Kidney glomerular epithelial cell (primary cell): Measurements from ENCODE around the gene ZNF569.
A peak's percentile ranks its signal among the peaks of the same experiment; 100 is the strongest.
"Not testable (repeated sequence)": the region's sequence is repeated elsewhere in the genome, so short reads cannot be mapped to it uniquely, and the experiment has no call there.

ENCODE experiments used
- DNase-seq: peaks from one replicate; lab custom pipeline; 2025; lab: John Stamatoyannopoulos, UW

Gene ZNF569

GRCh38 chr19:37401078-37401477 lies 66.2 kb downstream of the ZNF569 start:
- DNase-seq, result no peak

- not testable (repeated sequence) for DNase-seq
These were observed 75.8 kb downstream of the ZNF569 start for GRCh38 chr19:37391399-37391798.

- DNase-seq, result no peak
These were observed 78.0 kb downstream of the ZNF569 start for GRCh38 chr19:37389234-37389633.

GRCh38 chr19:37370880-37371661 lies 96.2 kb downstream of the ZNF569 start, which contains the start of gene ZNF527:
Gene ZNF527, plus strand, starts transcription at chr19:37371099. Its CDS starts 3,100 bp downstream, at chr19:37374199.
- peak; percentile 92 for DNase-seq

GRCh38 chr19:37370386-37370879 lies 96.8 kb downstream of the ZNF569 start:
- DNase-seq, result peak; percentile 68

GRCh38 chr19:37362733-37363132 lies 104.5 kb downstream of the ZNF569 start:
- no peak for DNase-seq

DNA sequence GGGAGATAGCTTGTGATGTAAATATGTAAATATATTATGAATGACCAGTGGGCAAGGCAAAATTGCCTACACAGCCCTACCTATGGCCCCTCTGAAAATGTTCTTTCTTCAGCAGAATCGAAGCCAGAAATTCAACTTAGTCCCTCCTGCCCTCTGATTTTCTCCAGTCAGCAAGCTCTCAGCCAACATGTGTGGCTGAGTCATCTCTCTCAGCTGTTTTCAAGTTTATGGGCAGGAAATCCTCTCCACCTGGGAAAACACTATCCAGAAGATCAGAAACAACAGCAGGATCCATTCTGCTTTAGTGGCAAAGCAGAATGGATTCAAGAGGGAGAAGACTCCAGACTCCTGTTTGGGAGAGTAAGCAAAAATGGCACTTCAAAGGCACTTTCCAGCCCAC lies 105.2 kb downstream of the ZNF569 start:
- DNase-seq, result no peak
